HG03439 (cell line): ENCODE results near the gene ANKMY1.

Experiments
- ATAC-seq: cut with Tn5 transposase; IDR thresholded peaks from one replicate; pipeline ENCODE4 v1.9.1; 2021; ENCODE audit warnings: mild to moderate bottlenecking, moderate library complexity; ENCODE audit not compliant: unreplicated experiment

ANKMY1 gene

DNA sequence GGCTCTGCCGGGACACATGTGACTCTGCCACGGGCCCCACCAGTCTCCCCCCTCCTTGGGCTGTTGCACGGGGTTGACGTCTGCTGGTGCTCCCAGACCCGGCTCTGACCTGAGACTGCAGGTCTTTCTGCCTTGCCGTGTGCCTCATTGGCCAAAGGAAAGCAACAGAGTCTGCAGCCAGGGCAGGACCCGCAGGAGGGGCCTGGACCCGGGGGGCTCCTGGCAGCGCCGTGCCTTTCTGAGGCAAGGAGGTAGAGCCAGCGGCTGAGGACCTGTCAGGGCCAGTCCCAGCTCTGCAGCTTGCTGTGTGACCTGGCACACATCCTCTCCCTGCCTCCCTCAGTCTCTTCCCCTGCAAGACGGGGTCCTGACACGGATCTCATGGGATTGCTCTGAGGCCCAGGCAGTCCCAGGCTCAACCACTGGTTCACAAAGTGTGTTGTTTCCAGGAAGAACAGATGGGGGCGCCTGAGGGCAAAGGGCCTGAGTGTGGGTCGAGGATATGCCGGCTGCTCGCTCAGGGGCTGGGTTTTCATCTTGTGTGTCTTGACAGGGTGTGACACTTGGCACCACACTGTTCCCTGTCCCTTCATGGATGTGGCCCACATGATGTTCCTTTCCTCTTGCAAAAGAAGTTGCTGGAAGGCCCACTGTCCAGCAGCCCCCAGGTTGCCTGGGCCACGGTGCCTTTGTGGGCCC is 37.7 kb upstream of the ANKMY1 start:
- no peak for ATAC-seq

- ATAC-seq = no peak
Observed at GRCh38 chr2:240594511-240595380, 37.0 kb upstream of the ANKMY1 start.

DNA sequence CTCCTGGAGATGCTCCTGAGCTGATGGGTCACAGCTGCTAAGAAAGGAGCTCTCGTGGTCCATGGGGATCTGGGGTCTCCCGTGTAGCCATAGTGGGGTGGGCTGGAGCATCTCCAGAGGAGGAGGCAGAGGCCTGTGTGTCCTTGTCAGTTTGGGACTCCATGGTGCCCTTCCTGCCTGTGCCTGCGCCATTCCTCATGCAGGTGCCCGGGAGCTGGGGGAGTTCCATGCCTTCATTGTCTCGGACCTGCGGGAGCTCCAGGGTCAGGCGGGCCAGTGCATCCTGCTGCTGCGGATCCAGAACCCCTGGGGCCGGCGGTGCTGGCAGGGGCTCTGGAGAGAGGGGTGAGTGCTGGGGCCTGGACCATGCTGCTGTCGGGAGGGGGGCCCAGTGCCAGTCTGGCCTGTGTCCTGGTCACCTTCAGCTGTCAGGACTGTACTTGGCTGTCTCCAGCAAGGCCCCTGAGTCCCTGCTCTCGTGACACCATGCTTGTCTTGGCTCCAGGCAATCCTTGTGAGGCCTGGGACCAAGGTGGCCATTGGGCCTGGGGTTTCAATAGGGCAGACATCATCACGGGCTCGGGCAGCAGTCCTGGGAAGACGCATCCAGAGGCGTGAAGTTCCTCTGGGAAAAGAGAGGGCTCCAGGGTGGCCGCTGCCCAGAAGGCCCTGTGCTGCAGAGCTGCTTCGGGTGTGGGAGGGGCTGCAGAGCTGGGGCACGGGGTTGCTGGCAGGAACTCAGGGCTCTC is 36.1 kb upstream of the ANKMY1 start:
- no peak for ATAC-seq

- ATAC-seq = no peak
Observed at GRCh38 chr2:240593026-240593702, 35.4 kb upstream of the ANKMY1 start.

DNA sequence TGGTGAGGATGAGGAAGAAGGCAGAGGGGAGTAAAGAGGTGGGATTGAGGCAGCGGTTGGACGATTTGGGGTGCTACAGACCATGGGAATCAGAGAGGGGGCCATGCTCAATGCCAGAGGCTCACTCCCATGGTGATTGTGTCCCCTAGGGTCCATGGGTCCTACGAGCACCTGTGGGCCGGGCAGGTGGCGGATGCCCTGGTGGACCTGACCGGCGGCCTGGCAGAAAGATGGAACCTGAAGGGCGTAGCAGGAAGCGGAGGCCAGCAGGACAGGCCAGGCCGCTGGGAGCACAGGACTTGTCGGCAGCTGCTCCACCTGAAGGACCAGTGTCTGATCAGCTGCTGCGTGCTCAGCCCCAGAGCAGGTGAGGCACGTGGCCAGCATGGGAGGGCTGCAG is 34.0 kb upstream of the ANKMY1 start:
- no peak for ATAC-seq

DNA sequence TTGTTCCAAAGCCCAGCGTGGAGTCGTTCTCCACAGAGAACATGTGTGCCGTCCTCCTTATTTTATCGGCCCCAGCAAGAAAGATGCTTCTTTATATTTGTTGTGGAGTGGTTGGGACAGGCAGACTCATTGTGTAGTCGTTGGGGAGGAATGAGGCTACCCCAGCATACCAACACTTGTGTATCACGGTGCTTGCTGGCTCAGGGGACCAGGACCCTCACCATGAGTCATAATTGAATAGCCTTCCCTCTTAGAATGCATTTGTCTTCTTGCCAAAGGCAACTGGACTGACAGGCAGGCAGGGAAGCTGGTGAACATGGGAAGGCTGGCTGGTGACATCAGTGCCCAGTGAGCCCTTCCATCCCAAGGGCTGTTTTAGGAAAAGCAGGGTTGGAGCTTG is 33.4 kb upstream of the ANKMY1 start:
- no peak for ATAC-seq

DNA sequence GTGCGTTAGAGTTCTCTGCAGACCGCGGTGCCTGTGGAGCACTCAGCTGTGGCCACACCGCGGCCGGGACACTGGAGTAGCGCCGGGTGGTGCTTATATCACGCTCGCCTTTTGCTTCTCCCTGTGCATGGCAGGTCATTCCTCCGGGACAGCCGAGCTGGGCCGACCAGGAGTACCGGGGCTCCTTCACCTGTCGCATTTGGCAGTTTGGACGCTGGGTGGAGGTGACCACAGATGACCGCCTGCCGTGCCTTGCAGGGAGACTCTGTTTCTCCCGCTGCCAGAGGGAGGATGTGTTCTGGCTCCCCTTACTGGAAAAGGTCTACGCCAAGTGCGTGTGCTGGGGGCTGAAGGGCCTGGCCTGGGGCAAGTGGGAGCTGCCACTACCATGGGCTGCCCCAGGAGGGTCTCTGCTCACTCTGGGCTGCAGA is 32.9 kb upstream of the ANKMY1 start:
- ATAC-seq = no peak

- ATAC-seq = no peak
Observed at GRCh38 chr2:240589850-240590525, 32.2 kb upstream of the ANKMY1 start.

DNA sequence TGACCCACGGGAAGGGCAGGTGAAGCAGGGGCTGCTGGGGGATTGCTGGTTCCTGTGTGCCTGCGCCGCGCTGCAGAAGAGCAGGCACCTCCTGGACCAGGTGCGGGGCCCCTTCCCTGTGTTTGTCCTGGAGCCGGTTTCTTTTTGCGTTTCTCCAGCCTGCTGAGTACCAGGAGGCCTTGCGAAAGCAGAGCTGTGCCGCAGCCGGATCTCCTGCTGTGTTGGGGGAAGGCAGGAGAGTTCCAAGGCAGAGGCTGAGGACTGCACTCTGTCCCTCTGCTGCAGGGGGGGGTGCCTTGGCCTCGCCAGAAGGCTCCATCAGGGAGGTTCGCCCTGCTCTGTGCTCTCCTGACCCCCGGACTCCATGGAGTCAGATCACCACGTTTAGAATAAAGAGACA is 31.6 kb upstream of the ANKMY1 start:
- no peak for ATAC-seq

DNA sequence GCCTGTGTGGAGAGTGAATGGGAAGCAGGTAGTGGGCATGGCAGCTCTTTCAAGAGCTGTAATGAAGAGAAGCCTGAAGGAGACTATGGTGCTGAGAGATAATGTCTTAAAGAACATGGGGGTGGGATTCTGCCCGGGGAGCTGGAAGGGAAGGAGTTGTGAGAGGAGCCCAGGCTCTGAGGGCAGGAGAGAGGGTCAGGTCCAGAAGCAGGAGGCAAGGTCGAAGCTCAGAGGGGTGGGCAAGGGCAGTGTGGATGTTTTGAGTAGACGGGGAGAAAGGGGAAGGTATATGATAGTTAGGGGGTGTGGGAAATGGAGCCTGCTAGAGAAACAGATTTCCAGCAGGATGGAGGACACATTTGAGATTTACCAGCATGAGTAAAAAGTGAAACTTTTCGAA is 30.9 kb upstream of the ANKMY1 start:
- no peak for ATAC-seq

- no peak for ATAC-seq
Observed at GRCh38 chr2:240588006-240588655, 30.3 kb upstream of the ANKMY1 start.

DNA sequence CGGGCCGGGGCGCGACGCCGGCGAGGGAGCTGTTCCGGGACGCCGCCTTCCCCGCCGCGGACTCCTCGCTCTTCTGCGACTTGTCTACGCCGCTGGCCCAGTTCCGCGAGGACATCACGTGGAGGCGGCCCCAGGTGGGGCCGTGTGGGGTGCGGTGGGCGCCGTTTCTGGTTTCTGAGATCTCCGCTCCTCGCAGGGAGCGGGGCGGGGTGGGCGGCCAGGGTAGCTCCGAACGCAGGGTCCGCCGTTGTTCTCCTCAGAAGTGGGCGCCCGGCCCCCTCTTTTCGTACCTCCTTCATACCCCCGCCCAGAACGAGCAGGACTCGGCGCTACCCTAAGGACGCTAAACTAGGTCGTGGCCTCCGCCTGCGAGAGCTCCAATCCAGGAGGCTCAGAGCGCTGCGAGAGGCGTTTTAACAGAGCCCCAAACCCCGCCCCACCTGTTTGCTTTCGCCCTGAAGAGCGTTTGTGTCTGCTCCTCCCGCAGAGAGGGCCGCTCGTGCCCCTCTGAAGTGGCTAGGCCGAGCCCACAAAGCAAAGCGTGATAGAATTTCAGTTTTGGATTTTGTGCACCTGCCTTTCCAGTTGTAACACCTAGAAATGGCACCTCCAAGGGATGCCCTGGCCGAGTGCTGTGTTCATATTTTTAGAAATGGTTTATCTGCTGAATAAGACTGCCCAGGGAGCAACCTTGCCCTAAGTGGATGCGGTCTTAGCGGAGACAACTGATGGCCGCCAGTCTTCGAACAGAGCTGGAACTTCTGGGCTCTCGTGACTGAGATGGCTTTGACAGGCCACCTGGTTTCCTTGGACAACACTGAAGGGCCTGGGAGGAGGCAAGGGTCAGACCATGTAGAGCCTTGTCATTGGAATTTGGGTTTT is 29.4 kb upstream of the ANKMY1 start:
- peak; percentile 1 for ATAC-seq

GRCh38 chr2:240586198-240586918 is 28.6 kb upstream of the ANKMY1 start, which contains the start of gene CAPN10:
Gene CAPN10 (plus strand): TSS chr2:240586734. CDS start chr2:240586912, 178 bp downstream.
- peak; percentile 66 for ATAC-seq

DNA sequence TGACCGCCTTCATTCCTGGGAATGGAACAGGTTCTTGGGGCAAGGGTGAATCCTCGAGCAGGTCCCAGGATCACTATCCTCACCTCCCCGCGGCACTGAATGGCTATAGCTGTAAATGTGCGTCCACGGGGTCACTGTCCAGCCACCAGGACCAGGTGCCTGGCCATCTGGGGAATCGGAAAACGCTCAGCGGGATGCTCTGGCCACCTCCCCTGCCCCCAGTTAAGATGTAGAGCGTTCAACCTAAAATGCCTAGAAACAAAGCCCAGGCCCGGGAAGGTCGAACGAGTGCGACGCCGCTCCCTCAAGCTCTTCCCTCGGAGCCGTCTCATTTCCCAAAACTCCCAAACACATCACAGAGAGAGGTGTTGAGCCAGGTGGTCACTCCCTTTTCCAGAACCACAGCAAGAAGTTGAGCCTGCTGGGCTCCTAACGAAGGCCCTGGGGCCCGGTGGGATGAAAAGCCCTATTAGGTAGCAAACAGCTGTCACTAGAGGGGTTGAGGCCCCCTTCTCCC is 28.0 kb upstream of the ANKMY1 start:
- ATAC-seq = no peak

GRCh38 chr2:240585101-240585500 is 27.3 kb upstream of the ANKMY1 start:
- ATAC-seq = peak; percentile 13

GRCh38 chr2:240584486-240585031 is 26.8 kb upstream of the ANKMY1 start:
- peak; percentile 54 for ATAC-seq

GRCh38 chr2:240583774-240584173 is 26.0 kb upstream of the ANKMY1 start:
- ATAC-seq = no peak

- ATAC-seq = no peak
Observed at GRCh38 chr2:240582781-240583180, 25.0 kb upstream of the ANKMY1 start.
